Coronary artery (tissue), 2 donors: ENCODE measurements around the gene YJU2.
"Not testable (repeated sequence)": the region's sequence is repeated elsewhere in the genome, so short reads cannot be mapped to it uniquely, and the experiment has no call there.

ENCODE experiments used
- DNase-seq: peaks from one replicate; pipeline ENCODE4 v3.0.0-alpha.2; 2017; ENCODE audit warnings: low spot score
- H3K27ac ChIP-seq, 2 donors: fragments of 200-600 bp; sonication (generic); one replicate each; pipeline ENCODE4 v1.5.1; 2016 to 2019
- H3K4me3 ChIP-seq: fragments of 200-600 bp; sonication (generic); 2 replicates; pipeline ENCODE4 v1.5.1; 2016; ENCODE audit warnings: mild to moderate bottlenecking, moderate library complexity
- CTCF ChIP-seq: fragments of 200-600 bp; sonication (generic); IDR thresholded peaks from one replicate; pipeline ENCODE4 v1.5.1; 2019; ENCODE audit warnings: antibody characterized with exemption

YJU2 gene

GRCh38 chr19:4216846-4217245 is 30.0 kb upstream of the YJU2 start:
- Histone ChIP-seq H3K27ac (no peak overlapping the region), H3K4me3 (no peak overlapping the region)
- TF ChIP-seq CTCF: no peak
- no peak for DNase-seq

- Histone ChIP-seq H3K27ac (no peak overlapping the region), H3K4me3 (no peak overlapping the region)
- DNase-seq: no peak
- no peak for TF ChIP-seq CTCF
Measured at GRCh38 chr19:4217429-4218264, 29.2 kb upstream of the YJU2 start.

GRCh38 chr19:4218523-4218922 is 28.4 kb upstream of the YJU2 start:
- H3K4me3 ChIP-seq, DNase-seq, H3K27ac ChIP-seq: not testable (repeated sequence)

- no peak for DNase-seq
- no peak overlapping the region for H3K4me3 ChIP-seq
- no peak for TF ChIP-seq CTCF
- H3K27ac ChIP-seq: no peak overlapping the region
Measured at GRCh38 chr19:4220188-4220587, 26.7 kb upstream of the YJU2 start.

GRCh38 chr19:4224470-4224869 is 22.4 kb upstream of the YJU2 start:
- Histone ChIP-seq H3K27ac (no peak overlapping the region), H3K4me3 (no peak overlapping the region)
- DNase-seq: no peak
- no peak for TF ChIP-seq CTCF

- Histone ChIP-seq H3K4me3 (no peak overlapping the region), H3K27ac (no peak overlapping the region)
- TF ChIP-seq CTCF: no peak
- DNase-seq: no peak
Measured at GRCh38 chr19:4225885-4226284, 21.0 kb upstream of the YJU2 start.

- no peak overlapping the region for H3K4me3 ChIP-seq
- DNase-seq: no peak
- TF ChIP-seq CTCF: no peak
- H3K27ac ChIP-seq: no peak overlapping the region
Measured at GRCh38 chr19:4227771-4228170, 19.1 kb upstream of the YJU2 start.
